Psoas muscle (tissue), 8 donors: ENCODE data around the gene TRAF3. TPM values are rescaled to one million over a fixed set of nuclear protein-coding genes. Genes with fewer than 3 reads are reported as not detected.
"Not testable (repeated sequence)": the region's sequence is repeated elsewhere in the genome, so short reads cannot be mapped to it uniquely, and the experiment has no call there.

Source experiments
- ATAC-seq, 4 donors: fragments of 200-7000 bp; cut with Tn5 transposase; one replicate each; pipeline ENCODE4 v1.9.1; 2020; ENCODE audit warnings: moderate library complexity in 3 of 4, mild to moderate bottlenecking in 2 of 4
- DNase-seq, 2 donors: peaks; one replicate each; pipeline ENCODE4 v3.0.0-alpha.2; 2020
- H3K27ac ChIP-seq: fragments of 200-600 bp; one replicate; pipeline ENCODE4 v1.8.0; 2022
- H3K27me3 ChIP-seq, 3 donors: fragments of 200-600 bp in 1 of 3; one replicate each; pipeline versions ENCODE4 v1.6.1 to v1.8.0; 2013 to 2022; ENCODE audit warnings: low read length in 2 of 3, mild to moderate bottlenecking in 2 of 3, moderate library complexity in 1 of 3; ENCODE audit not compliant: insufficient read depth in 3 of 3
- H3K36me3 ChIP-seq, 2 donors: fragments of 200-600 bp in 1 of 2; one replicate each; pipeline versions ENCODE4 v1.6.1 to v1.8.0; 2013 to 2022; ENCODE audit warnings: low read depth in 1 of 2, mild to moderate bottlenecking in 1 of 2, moderate library complexity in 1 of 2; ENCODE audit not compliant: insufficient read depth in 1 of 2
- H3K4me1 ChIP-seq: fragments of 200-600 bp; one replicate; pipeline ENCODE4 v1.8.0; 2022
- H3K4me3 ChIP-seq: fragments of 200-600 bp; one replicate; pipeline ENCODE4 v1.8.0; 2022; ENCODE audit warnings: mild to moderate bottlenecking
- H3K9me3 ChIP-seq: fragments of 200-600 bp; one replicate; pipeline ENCODE4 v1.8.0; 2022
- WGBS, 3 donors: extraction: QIAGEN DNeasy Blood & Tissue Kit; methylation state at CpG; one replicate each; pipeline versions ENCODE4 v1.1.6 to v1.1.7; 2013; 5-methylcytosine and 5-hydroxymethylcytosine counted together
- intact Hi-C, 2 donors: fragments of 100-400 bp; cut with DNase I; formaldehyde crosslinking; loops; one replicate each; pipeline versions ENCODE4 v1.11.0 to v1.14.2; 2022
- polyA plus RNA-seq, 3 donors: library from polyadenylated mRNA; stranded (reverse); fragments of 200-250 nt; gene quantifications; one replicate each; pipeline ENCODE4 v1.2.3, GENCODE V29; 2013
- total RNA-seq, 4 donors: library from RNA; stranded (reverse); fragmentation: NEBNext Ultra II Directional in 2 of 4; extraction: Animal tissue kit (Norgen Biotek cat#: 25700) in 2 of 4; gene quantifications; one replicate each; pipeline versions ENCODE4 v1.2.1 to v1.2.4, GENCODE V29; 2021 to 2023
- TF ChIP-seq, protein P1 (sequence below): fragments of 200-600 bp; IDR thresholded peaks from one replicate; pipeline ENCODE4 v1.8.0; 2022; ENCODE audit warnings: antibody characterized with exemption
- donor health status: healthy with polysubstance abuse.
- donor health status: DM: no; HTN: no; CAD: no; lungs with moderate emphysema.
- donor health status: Bipolar disorder and iron deficiency.
- donor health status: healthy.
- donor health status: DM: yes; HTN: yes; CAD: no.
- donor health status: DM: no; HTN: no; CAD: no.
- donor health status: DM: no; HTN: no; CAD: no.
- donor health status: DM: yes; HTN: yes; CAD: no.

TRAF3 gene
- total and polyA plus RNA-seq, 7 donors: 3.3 to 16.3 (median 8.1) TPM

DNA sequence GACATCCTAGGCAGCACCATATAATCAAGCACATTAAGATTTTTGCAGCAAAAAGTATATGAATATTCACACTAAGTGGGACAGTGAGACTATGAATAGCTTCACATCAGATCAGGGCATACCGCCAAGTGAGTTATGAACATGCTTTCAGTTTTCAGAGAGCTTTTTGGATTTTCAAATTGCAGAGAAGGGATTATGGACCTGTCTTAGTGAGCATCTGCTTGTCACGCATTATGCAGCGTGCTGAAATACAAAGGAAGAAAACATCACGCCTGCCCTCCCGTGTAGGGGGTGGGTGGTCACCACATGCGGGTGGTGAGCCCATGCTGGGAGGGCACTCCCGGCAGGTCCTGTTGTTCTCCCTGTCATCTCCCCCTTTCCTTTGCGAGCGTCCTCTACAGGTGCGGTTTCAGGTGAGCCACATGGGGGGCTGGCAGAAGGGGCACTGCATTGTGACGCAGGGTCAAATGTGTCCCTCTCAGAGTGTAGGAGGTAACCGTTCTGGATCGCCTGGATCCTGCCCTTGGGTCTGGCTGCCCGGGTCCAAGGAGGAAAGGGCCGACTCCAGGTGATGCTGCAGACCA, 42.6 kb downstream of the TRAF3 start:
- ATAC-seq (no peak), DNase-seq (no peak)
- TF ChIP-seq, protein P1, sequence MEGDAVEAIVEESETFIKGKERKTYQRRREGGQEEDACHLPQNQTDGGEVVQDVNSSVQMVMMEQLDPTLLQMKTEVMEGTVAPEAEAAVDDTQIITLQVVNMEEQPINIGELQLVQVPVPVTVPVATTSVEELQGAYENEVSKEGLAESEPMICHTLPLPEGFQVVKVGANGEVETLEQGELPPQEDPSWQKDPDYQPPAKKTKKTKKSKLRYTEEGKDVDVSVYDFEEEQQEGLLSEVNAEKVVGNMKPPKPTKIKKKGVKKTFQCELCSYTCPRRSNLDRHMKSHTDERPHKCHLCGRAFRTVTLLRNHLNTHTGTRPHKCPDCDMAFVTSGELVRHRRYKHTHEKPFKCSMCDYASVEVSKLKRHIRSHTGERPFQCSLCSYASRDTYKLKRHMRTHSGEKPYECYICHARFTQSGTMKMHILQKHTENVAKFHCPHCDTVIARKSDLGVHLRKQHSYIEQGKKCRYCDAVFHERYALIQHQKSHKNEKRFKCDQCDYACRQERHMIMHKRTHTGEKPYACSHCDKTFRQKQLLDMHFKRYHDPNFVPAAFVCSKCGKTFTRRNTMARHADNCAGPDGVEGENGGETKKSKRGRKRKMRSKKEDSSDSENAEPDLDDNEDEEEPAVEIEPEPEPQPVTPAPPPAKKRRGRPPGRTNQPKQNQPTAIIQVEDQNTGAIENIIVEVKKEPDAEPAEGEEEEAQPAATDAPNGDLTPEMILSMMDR: no peak
- Histone ChIP-seq H3K9me3 (no peaks in the 10 kb centered on the region), H3K4me1 (peaks cover 16% of the 10 kb centered on the region), H3K4me3 (no peak overlapping the region), H3K27me3 (no peaks in the 10 kb centered on the region), H3K36me3 (no peaks in the 10 kb centered on the region), H3K27ac (no peak overlapping the region)
- 82 to 84% (median 84%) methylated on average over 15 of the region's 15 CpGs for WGBS, 3 donors
- intact Hi-C loops: loop anchor here in 1 of 2 donors (5.0 kb wide), 1 partner anchor 57 kb away; no protein-coding TSS in a partner anchor

DNA sequence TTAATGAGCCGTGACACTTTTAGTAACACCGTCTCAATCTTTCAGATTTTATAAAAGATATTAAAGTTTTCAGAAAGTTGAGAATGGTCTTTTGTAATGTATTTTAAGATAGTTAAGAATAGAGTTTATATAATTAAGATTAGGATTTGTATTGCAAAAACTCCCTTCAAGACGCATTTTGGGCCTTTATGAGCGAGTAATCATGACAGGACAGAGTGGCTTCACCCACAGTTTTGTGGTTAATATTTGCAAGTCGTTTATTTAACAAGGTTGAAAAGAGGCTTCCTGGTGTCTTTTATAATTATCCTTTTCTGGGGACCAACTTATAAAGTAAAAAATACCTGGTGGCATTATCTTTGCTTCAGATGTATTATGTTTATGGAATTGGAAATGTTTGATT, 44.0 kb downstream of the TRAF3 start:
- 92 to 95% (median 93%) methylated on average over 5 of the region's 5 CpGs for WGBS, 3 donors
- no peak for DNase-seq
- Histone ChIP-seq H3K4me3 (no peak overlapping the region), H3K36me3 (no peaks in the 10 kb centered on the region), H3K4me1 (peaks cover 22% of the 10 kb centered on the region), H3K27me3 (no peaks in the 10 kb centered on the region), H3K27ac (no peak overlapping the region), H3K9me3 (no peaks in the 10 kb centered on the region)
- no peak for ATAC-seq
- TF ChIP-seq, protein P1: no peak
- intact Hi-C loops: loop anchor here in 1 of 2 donors (5.0 kb wide), 1 partner anchor 56 kb away; no protein-coding TSS in a partner anchor

DNA sequence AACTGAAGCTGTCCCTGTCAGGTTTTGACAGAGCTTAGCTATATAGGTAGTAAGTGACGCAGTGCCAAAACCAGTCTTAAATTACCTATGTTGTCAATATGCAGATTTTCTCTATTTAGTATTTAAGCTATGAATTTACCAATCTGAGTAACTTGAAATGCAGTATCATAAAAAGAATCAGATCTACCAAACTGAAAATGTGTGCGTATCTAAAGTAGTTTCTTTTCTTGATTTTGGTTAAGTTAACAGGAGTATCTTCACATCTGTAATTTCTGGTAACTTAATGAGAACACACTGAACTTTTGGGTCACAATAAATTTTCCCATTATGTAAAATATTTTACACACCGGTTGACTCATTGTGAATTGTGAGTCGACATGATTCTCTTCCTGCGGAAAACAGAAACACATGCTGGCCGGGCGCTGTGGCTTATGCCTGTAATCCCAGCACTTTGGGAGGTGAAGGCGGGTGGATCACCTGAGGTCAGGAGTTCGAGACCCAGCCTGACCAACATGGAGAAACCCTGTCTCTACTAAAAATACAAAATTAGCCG, 45.1 kb downstream of the TRAF3 start:
- TF ChIP-seq, protein P1: no peak
- Histone ChIP-seq H3K27me3 (no peaks in the 10 kb centered on the region), H3K9me3 (no peaks in the 10 kb centered on the region), H3K27ac (no peak overlapping the region), H3K4me3 (no peak overlapping the region), H3K4me1 (peaks cover 22% of the 10 kb centered on the region), H3K36me3 (no peaks in the 10 kb centered on the region)
- WGBS, 3 donors: 91 to 96% (median 94%) methylated on average over 10 of the region's 10 CpGs
- DNase-seq (no peak), ATAC-seq (no peak)
- intact Hi-C loops: loop anchor here in 1 of 2 donors (5.0 kb wide), 1 partner anchor 55 kb away; no protein-coding TSS in a partner anchor

DNA sequence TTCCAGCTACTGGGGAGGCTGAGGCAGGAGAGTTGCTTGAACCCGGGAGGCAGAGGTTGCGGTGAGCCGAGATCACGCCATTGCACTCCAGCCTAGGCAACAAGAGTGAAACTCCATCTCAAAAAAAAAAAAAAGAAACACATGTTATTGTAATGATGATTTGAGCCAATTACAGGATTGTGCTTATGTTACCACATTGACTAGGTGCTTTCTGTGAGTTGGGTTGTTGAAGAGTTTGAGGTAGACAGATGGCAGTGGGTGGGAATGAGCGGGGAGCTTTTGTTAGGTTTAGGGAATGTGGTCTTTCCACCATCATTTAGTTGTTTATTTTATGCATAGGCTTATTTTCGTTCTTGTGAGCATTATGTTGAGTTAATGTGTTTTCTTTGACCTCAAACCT, 45.6 kb downstream of the TRAF3 start:
- intact Hi-C loops: loop anchor here in 1 of 2 donors (5.0 kb wide), 1 partner anchor 54 kb away; no protein-coding TSS in a partner anchor
- H3K4me1 ChIP-seq: peaks cover 22% of the 10 kb centered on the region
- 94 to 99% (median 99%) methylated on average over 6 of the region's 6 CpGs for WGBS, 3 donors
- H3K36me3 ChIP-seq, DNase-seq, H3K27ac ChIP-seq, H3K9me3 ChIP-seq, H3K27me3 ChIP-seq, H3K4me3 ChIP-seq, ATAC-seq: not testable (repeated sequence)

DNA sequence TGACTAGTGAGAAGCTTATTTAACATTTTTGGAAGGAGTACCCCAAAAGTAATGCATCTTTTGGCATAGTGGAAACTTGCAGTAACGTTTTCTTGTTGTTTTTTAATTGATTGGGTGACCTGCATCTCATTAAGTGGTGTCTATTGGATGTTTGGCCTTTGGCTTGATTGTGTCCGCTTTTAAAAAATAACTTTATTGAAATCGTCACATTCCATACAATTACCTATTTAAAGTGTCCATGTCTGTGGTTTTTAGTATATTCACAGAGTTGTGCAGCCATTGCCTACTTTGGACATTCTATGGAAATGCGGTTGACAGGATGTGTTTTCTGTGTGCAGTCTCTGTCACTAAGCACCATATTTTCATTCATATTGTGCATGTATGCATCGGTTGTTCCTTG, 46.3 kb downstream of the TRAF3 start:
- no peaks in the 10 kb centered on the region for H3K9me3 ChIP-seq
- no peak for ATAC-seq
- TF ChIP-seq, protein P1: no peak
- intact Hi-C loops: loop anchor here in 1 of 2 donors (5.0 kb wide), 1 partner anchor 54 kb away; no protein-coding TSS in a partner anchor
- no peaks in the 10 kb centered on the region for H3K36me3 ChIP-seq
- no peak overlapping the region for H3K27ac ChIP-seq
- H3K27me3 ChIP-seq: no peaks in the 10 kb centered on the region
- no peak for DNase-seq
- H3K4me1 ChIP-seq: peaks cover 16% of the 10 kb centered on the region
- no peak overlapping the region for H3K4me3 ChIP-seq
- WGBS, 3 donors: 89 to 91% (median 90%) methylated on average over 5 of the region's 5 CpGs
